GM12878 (cell line): ENCODE data around the gene GRK1. TPM values are rescaled to one million over a fixed set of nuclear protein-coding genes. Genes with fewer than 3 reads are reported as not detected.

Source experiments
- ATAC-seq: fragments of 200-7000 bp; cut with Tn5 transposase; 3 replicates; pipeline ENCODE4 v1.9.1; 2020; ENCODE audit warnings: mild to moderate bottlenecking, moderate library complexity
- BruUV-seq: library from RNA; stranded (reverse); fragments of 400-500 nt; replicated peaks from 2 replicates; lab custom pipeline; 2021; lab: Mats Ljungman, UMichigan
- CTCF ChIA-PET: fragments of 300-600 bp; sonication (Branson Sonifier 250); formaldehyde crosslinking; extraction: SDS; loops from one replicate; lab custom pipeline; 2021; ENCODE audit warnings: inconsistent platforms; lab: Yijun Ruan, JAX
- POLR2A ChIA-PET: fragments of 350-600 bp; formaldehyde crosslinking; extraction: SDS; loops from one replicate; lab custom pipeline; 2021; ENCODE audit warnings: inconsistent platforms; lab: Charles Lee
- RAD21 ChIA-PET: fragments of 300-600 bp; sonication (Branson Sonifier 250); formaldehyde crosslinking; loops from one replicate; lab custom pipeline; 2023; ENCODE audit warnings: antibody characterized with exemption; ENCODE audit not compliant: unreplicated experiment; lab: Charles Lee
- SMC1A ChIA-PET: fragments of 300-600 bp; sonication (Branson Sonifier 250); formaldehyde crosslinking; loops from one replicate; lab custom pipeline; 2023; ENCODE audit not compliant: unreplicated experiment, uncharacterized antibody; lab: Charles Lee
- DNase-seq: peaks from one replicate; pipeline ENCODE4 v3.0.0-alpha.2; 2011; ENCODE audit warnings: low read depth, low spot score
- FAIRE-seq: peaks from 3 replicates; lab custom pipeline; 2011; peaks lifted over from hg19 to GRCh38; lab: Jason Lieb, UNC
- H2AFZ ChIP-seq: 2 replicates; pipeline ENCODE4 v1.6.0; 2011; ENCODE audit warnings: low read depth, low read length, control low read depth; ENCODE audit not compliant: control insufficient read depth
- H3K27ac ChIP-seq: 2 replicates; pipeline ENCODE4 v1.5.1; 2011; ENCODE audit warnings: control low read depth; ENCODE audit not compliant: control insufficient read depth, insufficient read depth
- H3K27me3 ChIP-seq, 2 experiments: replicated peaks in 1 of 2; 2 replicates each; pipeline versions ENCODE4 v1.6.0 to v1.6.1; 2011; ENCODE audit warnings: low read length in 1 of 2; ENCODE audit not compliant: control insufficient read depth in 2 of 2, insufficient read depth in 2 of 2
- H3K36me3 ChIP-seq, 2 experiments: 2 replicates each; pipeline ENCODE4 v1.5.1; 2011; ENCODE audit warnings: low read length in 1 of 2; ENCODE audit not compliant: control insufficient read depth in 2 of 2, insufficient read depth in 2 of 2
- H3K4me1 ChIP-seq: 2 replicates; pipeline ENCODE4 v1.6.1; 2011; ENCODE audit warnings: mild to moderate bottlenecking, low read length, moderate library complexity, mixed read lengths; ENCODE audit not compliant: control insufficient read depth, insufficient read depth
- H3K4me2 ChIP-seq: 2 replicates; pipeline ENCODE4 v1.6.0; 2011; ENCODE audit warnings: control low read depth; ENCODE audit not compliant: control insufficient read depth, insufficient read depth
- H3K4me3 ChIP-seq: fragments of 200-600 bp; sonication (generic); 2 replicates; pipeline ENCODE4 v1.5.1; 2016
- H3K79me2 ChIP-seq: 2 replicates; pipeline ENCODE4 v1.6.0; 2011; ENCODE audit warnings: low read length; ENCODE audit not compliant: control insufficient read depth, insufficient read depth
- H3K9ac ChIP-seq: 2 replicates; pipeline ENCODE4 v1.8.0; 2011; ENCODE audit warnings: low read length, control low read depth, mixed read lengths; ENCODE audit not compliant: control insufficient read depth, insufficient read depth
- H3K9me3 ChIP-seq: replicated peaks from 3 replicates; pipeline ENCODE4 v1.5.1; 2011; ENCODE audit warnings: mild to moderate bottlenecking, low read length; ENCODE audit not compliant: control insufficient read depth, insufficient read depth
- H4K20me1 ChIP-seq: 2 replicates; pipeline ENCODE4 v1.6.0; 2011; ENCODE audit not compliant: control insufficient read depth, insufficient read depth
- BRCA1 ChIP-seq: IDR thresholded peaks from 2 replicates; pipeline ENCODE4 v1.6.1; 2011; ENCODE audit warnings: low read depth, low read length, improper control_type of control experiment
- EZH2 ChIP-seq: IDR thresholded peaks from 2 replicates; pipeline ENCODE4 v1.6.1; 2012; ENCODE audit warnings: low read depth, mild to moderate bottlenecking, control low read depth, inconsistent platforms, low read length, borderline replicate concordance; ENCODE audit not compliant: control insufficient read depth
- FOS ChIP-seq: IDR thresholded peaks from 3 replicates; pipeline ENCODE4 v1.6.1; 2011; ENCODE audit warnings: borderline replicate concordance; ENCODE audit not compliant: insufficient read length; ENCODE audit errors: extremely low read depth
- KAT2A ChIP-seq: conservative IDR thresholded peaks from 2 replicates; pipeline ENCODE4 v1.6.1; 2011; ENCODE audit warnings: low read depth, low read length; ENCODE audit not compliant: control insufficient read depth
- NFYA ChIP-seq: IDR thresholded peaks from 2 replicates; pipeline ENCODE4 v1.6.1; 2011; ENCODE audit warnings: low read depth, mild to moderate bottlenecking, low read length, improper control_type of control experiment, borderline replicate concordance
- RAD21 ChIP-seq: IDR thresholded peaks from 2 replicates; pipeline ENCODE4 v1.6.1; 2011; ENCODE audit warnings: mild to moderate bottlenecking, low read depth, low read length, moderate library complexity; ENCODE audit not compliant: insufficient read depth
- SMARCA5 ChIP-seq: fragments of 450-650 bp; IDR thresholded peaks from 2 replicates; pipeline ENCODE4 v1.6.1; 2017; ENCODE audit warnings: mild to moderate bottlenecking
- SRF ChIP-seq, 2 experiments: IDR thresholded peaks; 2 replicates each; pipeline ENCODE4 v1.6.1; 2011; ENCODE audit warnings: low read depth in 2 of 2, low read length in 2 of 2, mild to moderate bottlenecking in 1 of 2, moderate library complexity in 1 of 2
- ZSCAN29 ChIP-seq: fragments of 450-650 bp; IDR thresholded peaks from 2 replicates; pipeline ENCODE4 v1.6.1; 2017; ENCODE audit warnings: mild to moderate bottlenecking, moderate library complexity
- WGBS: methylation state at CpG from one replicate; pipeline ENCODE4 v1.1.6; 2016; ENCODE audit warnings: low lambda C conversion rate; ENCODE audit not compliant: insufficient replicate concordance, insufficient coverage; ENCODE audit errors: missing lambda C conversion rate; 5-methylcytosine and 5-hydroxymethylcytosine counted together
- in situ Hi-C: fragments of 300-500 bp; cut with MboI; formaldehyde crosslinking; loops from 9 replicates; pipeline ENCODE4 v1.14.3; 2018; ENCODE audit warnings: mixed read lengths
- intact Hi-C: fragments of 100-400 bp; cut with micrococcal nuclease; formaldehyde crosslinking; loops from one replicate; pipeline ENCODE4 v1.14.2; 2022; ENCODE audit not compliant: unreplicated experiment
- polyA plus RNA-seq, 11 experiments: library from polyadenylated mRNA; depleted of rRNA in 4 of 11; unstranded in 6 of 11; stranded (reverse) in 5 of 11; fragments of >200 nt; fragmentation: Nextera tagmentation in 4 of 11; fragmentation: Illumina TruSeq in 1 of 11; extraction: Ambion mirVana in 4 of 11; extraction: Trizol in 1 of 11; gene quantifications; 1 replicate in 1 of 11; 2 replicates in 10 of 11; pipeline versions ENCODE4 v1.2.1 to v1.2.3, GENCODE V29; 2011 to 2016; ENCODE audit warnings: inconsistent platforms in 2 of 11, missing spikeins in 2 of 11, low read depth in 1 of 11
- total RNA-seq, 4 experiments: library from RNA; depleted of rRNA in 3 of 4; stranded (reverse); fragments of >200 nt in 3 of 4; fragmentation: Illumina TruSeq in 1 of 4; extraction: Trizol in 1 of 4; gene quantifications; 2 replicates each; pipeline versions ENCODE4 v1.2.1 to v1.2.3, GENCODE V29; 2013 to 2021
- TF ChIP-seq, protein P1 (sequence below): IDR thresholded peaks from 2 replicates; pipeline ENCODE4 v1.6.1; 2012; ENCODE audit warnings: low read depth, low read length, improper control_type of control experiment
- TF ChIP-seq, protein P2 (sequence below): fragments of 450-650 bp; IDR thresholded peaks from 2 replicates; pipeline ENCODE4 v1.6.1; 2017; ENCODE audit warnings: mild to moderate bottlenecking, moderate library complexity

GRK1 gene
- total and polyA plus RNA-seq, 10 of the 15 experiments (the other 5 are each of a cell fraction or from before 2014, with no cell fraction given): under 0.01 to 0.04 TPM; not detected in 8

- H2AFZ ChIP-seq: no peak within 1 kb of the TSS
- no peak within 1 kb of the TSS for H3K9ac ChIP-seq
- no peak within 1 kb of the TSS for H3K4me3 ChIP-seq
- FAIRE-seq: no peak
- TF ChIP-seq FOS (no peak), NFYA (no peak)
- DNase-seq: no peak
- ChIA-PET SMC1A (no interaction called here), RAD21 (no interaction called here), POLR2A (no interaction called here), CTCF (no interaction called here)
- no TSS peak for BruUV-seq
- no peak within 1 kb of the TSS for H3K4me2 ChIP-seq
- in situ Hi-C loops: no loop called here
- H3K4me1 ChIP-seq: no peaks in the 10 kb centered on the region
- H3K27ac ChIP-seq: no peak within 1 kb of the TSS
- no peak for ATAC-seq
- WGBS: 64% methylated on average over 44 of the region's 47 CpGs
- H3K36me3 ChIP-seq: no peaks in the 10 kb centered on the region
- no peaks in the 10 kb centered on the region for H3K27me3 ChIP-seq
- intact Hi-C loops: no loop called here
- H3K9me3 ChIP-seq: no peaks in the 10 kb centered on the region
- no peaks in the 10 kb centered on the region for H3K79me2 ChIP-seq
- no peaks in the 10 kb centered on the region for H4K20me1 ChIP-seq
These were observed 8.9 kb upstream of the GRK1 start, which contains the start of gene ATP4B for GRCh38 chr13:113657851-113658741. TSS of gene ATP4B (minus strand) at chr13:113658198. CDS start at chr13:113658144, 54 bp downstream.

DNA sequence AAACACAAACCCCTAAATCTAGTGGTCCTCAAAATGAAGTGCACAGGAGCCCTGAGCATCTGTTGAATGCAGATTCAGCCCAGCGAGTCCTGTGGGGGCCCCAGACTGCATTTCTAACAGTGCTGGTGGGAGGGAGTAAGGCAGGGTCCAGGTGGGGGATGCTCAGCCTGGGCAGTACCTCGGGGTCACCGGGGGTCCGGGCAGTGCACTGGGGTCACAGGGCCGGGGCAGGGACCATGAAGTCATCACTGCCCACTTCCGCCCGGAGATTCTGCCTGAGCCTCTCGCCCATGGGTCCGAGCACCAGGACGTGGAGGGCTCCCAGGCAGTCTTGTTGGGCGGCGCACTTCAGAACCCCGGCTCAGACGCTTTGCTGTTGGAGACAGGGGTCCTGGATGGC is 8.2 kb upstream of the GRK1 start:
- Histone ChIP-seq H2AFZ (no peak overlapping the region), H3K79me2 (no peaks in the 10 kb centered on the region), H4K20me1 (no peaks in the 10 kb centered on the region), H3K9ac (no peak overlapping the region), H3K4me1 (no peaks in the 10 kb centered on the region), H3K4me3 (no peak overlapping the region), H3K4me2 (no peak overlapping the region), H3K36me3 (no peaks in the 10 kb centered on the region), H3K9me3 (no peaks in the 10 kb centered on the region), H3K27me3 (no peaks in the 10 kb centered on the region), H3K27ac (no peak overlapping the region)
- intact Hi-C loops (no loop called here), in situ Hi-C loops (no loop called here)
- BruUV-seq: no TSS peak
- ChIA-PET POLR2A (no interaction called here), RAD21 (no interaction called here), CTCF (no interaction called here), SMC1A (no interaction called here)
- FAIRE-seq (no peak), DNase-seq (no peak), ATAC-seq (no peak)
- WGBS: 56% methylated on average over 11 of the region's 14 CpGs
- TF ChIP-seq, protein P1, sequence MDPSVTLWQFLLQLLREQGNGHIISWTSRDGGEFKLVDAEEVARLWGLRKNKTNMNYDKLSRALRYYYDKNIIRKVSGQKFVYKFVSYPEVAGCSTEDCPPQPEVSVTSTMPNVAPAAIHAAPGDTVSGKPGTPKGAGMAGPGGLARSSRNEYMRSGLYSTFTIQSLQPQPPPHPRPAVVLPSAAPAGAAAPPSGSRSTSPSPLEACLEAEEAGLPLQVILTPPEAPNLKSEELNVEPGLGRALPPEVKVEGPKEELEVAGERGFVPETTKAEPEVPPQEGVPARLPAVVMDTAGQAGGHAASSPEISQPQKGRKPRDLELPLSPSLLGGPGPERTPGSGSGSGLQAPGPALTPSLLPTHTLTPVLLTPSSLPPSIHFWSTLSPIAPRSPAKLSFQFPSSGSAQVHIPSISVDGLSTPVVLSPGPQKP: no peak
- TF ChIP-seq KAT2A: no peak
- TF ChIP-seq SMARCA5: no peak
- no peak for TF ChIP-seq EZH2
- no peak for TF ChIP-seq RAD21
- TF ChIP-seq, protein P2, sequence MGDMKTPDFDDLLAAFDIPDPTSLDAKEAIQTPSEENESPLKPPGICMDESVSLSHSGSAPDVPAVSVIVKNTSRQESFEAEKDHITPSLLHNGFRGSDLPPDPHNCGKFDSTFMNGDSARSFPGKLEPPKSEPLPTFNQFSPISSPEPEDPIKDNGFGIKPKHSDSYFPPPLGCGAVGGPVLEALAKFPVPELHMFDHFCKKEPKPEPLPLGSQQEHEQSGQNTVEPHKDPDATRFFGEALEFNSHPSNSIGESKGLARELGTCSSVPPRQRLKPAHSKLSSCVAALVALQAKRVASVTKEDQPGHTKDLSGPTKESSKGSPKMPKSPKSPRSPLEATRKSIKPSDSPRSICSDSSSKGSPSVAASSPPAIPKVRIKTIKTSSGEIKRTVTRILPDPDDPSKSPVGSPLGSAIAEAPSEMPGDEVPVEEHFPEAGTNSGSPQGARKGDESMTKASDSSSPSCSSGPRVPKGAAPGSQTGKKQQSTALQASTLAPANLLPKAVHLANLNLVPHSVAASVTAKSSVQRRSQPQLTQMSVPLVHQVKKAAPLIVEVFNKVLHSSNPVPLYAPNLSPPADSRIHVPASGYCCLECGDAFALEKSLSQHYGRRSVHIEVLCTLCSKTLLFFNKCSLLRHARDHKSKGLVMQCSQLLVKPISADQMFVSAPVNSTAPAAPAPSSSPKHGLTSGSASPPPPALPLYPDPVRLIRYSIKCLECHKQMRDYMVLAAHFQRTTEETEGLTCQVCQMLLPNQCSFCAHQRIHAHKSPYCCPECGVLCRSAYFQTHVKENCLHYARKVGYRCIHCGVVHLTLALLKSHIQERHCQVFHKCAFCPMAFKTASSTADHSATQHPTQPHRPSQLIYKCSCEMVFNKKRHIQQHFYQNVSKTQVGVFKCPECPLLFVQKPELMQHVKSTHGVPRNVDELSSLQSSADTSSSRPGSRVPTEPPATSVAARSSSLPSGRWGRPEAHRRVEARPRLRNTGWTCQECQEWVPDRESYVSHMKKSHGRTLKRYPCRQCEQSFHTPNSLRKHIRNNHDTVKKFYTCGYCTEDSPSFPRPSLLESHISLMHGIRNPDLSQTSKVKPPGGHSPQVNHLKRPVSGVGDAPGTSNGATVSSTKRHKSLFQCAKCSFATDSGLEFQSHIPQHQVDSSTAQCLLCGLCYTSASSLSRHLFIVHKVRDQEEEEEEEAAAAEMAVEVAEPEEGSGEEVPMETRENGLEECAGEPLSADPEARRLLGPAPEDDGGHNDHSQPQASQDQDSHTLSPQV: no peak
- TF ChIP-seq SRF (IDR thresholded peaks at IDR 0.05; ENCODE audit: low read depth in 2 of 2, low read length in 2 of 2): no peak
- TF ChIP-seq ZSCAN29: no peak
- no peak for TF ChIP-seq BRCA1
